Esophagus muscularis mucosa (tissue), 4 donors: Measurements from ENCODE around the gene TXNRD2. TPM values are rescaled to one million over a fixed set of nuclear protein-coding genes. Genes with fewer than 3 reads are reported as not detected.
"Not testable (repeated sequence)": the region's sequence is repeated elsewhere in the genome, so short reads cannot be mapped to it uniquely, and the experiment has no call there.

Experiments used
- DNase-seq: peaks from one replicate; pipeline ENCODE4 v3.0.0-alpha.2; 2017; ENCODE audit errors: extremely low spot score
- H3K27ac ChIP-seq, 4 donors: fragments of 200-600 bp; sonication (generic); replicated peaks in 1 of 4; 1 replicate in 3 of 4; 2 replicates in 1 of 4; pipeline ENCODE4 v1.5.1; 2016 to 2019; ENCODE audit warnings: mild to moderate bottlenecking in 1 of 4
- H3K27me3 ChIP-seq, 4 donors: fragments of 200-600 bp; sonication (generic); one replicate each; pipeline versions ENCODE4 v1.5.1 to v1.6.0; 2016 to 2019
- H3K36me3 ChIP-seq, 4 donors: fragments of 200-600 bp; sonication (generic); one replicate each; pipeline ENCODE4 v1.5.1; 2016 to 2019
- H3K4me1 ChIP-seq, 4 donors: fragments of 200-600 bp; sonication (generic); one replicate each; pipeline ENCODE4 v1.5.1; 2016 to 2019
- H3K4me3 ChIP-seq, 4 donors: fragments of 200-600 bp; sonication (generic); 1 replicate in 2 of 4; 2 replicates in 2 of 4; pipeline ENCODE4 v1.5.1; 2016 to 2019; ENCODE audit warnings: mild to moderate bottlenecking in 4 of 4, moderate library complexity in 1 of 4
- H3K9me3 ChIP-seq, 4 donors: fragments of 200-600 bp; sonication (generic); 1 replicate in 3 of 4; 2 replicates in 1 of 4; pipeline ENCODE4 v1.5.1; 2016 to 2019
- CTCF ChIP-seq, 3 experiments: fragments of 200-600 bp in 2 of 3; fragments of 450-650 bp in 1 of 3; sonication (generic) in 2 of 3; IDR thresholded peaks; one replicate each; pipeline ENCODE4 v1.5.1; 2017 to 2019; ENCODE audit warnings: antibody characterized with exemption in 3 of 3, mild to moderate bottlenecking in 2 of 3, moderate library complexity in 1 of 3
- EP300 ChIP-seq: sonication (generic); formaldehyde crosslinking; IDR thresholded peaks from one replicate; pipeline ENCODE4 v1.6.1; 2017; ENCODE audit warnings: antibody characterized with exemption
- POLR2A ChIP-seq: fragments of 450-650 bp; IDR thresholded peaks from one replicate; pipeline ENCODE4 v1.6.1; 2017; ENCODE audit warnings: antibody characterized with exemption, moderate library complexity, mild to moderate bottlenecking, low read depth
- POLR2AphosphoS5 ChIP-seq, 2 donors: sonication (generic); formaldehyde crosslinking; IDR thresholded peaks; one replicate each; pipeline ENCODE4 v1.6.1; 2017; ENCODE audit warnings: antibody characterized with exemption in 2 of 2
- WGBS: methylation state at CpG from one replicate; pipeline ENCODE4 v1.1.5; 2018; 5-methylcytosine and 5-hydroxymethylcytosine counted together
- intact Hi-C: fragments of 100-400 bp; cut with DNase I; formaldehyde crosslinking; loops from one replicate; pipeline ENCODE4 v1.15.1; 2023
- total RNA-seq, 4 donors: library from RNA; depleted of rRNA; stranded (reverse); fragments of >200 nt; gene quantifications; one replicate each; pipeline versions ENCODE4 v1.1.0 to v1.2.1, GENCODE V29; 2016

The TXNRD2 gene
- total RNA-seq, 4 donors from 2014 or later = 12.9 to 27.2 (median 23.9) TPM

- WGBS = 75% methylated on average over 13 of the region's 20 CpGs
- no peaks in the 10 kb centered on the region for H3K27me3 ChIP-seq
- H3K4me1 ChIP-seq = peaks cover 0 to 5% (median 2%) of the 10 kb centered on the region in 4 donors
- H3K4me3 ChIP-seq = no peak overlapping the region
- peaks cover 60 to 88% (median 73%) of the 10 kb centered on the region in 4 donors for H3K36me3 ChIP-seq
- DNase-seq = no peak
- intact Hi-C loops = no loop called here
- TF ChIP-seq CTCF (IDR thresholded peaks at IDR 0.05) (no peak), POLR2A (no peak), EP300 (no peak), POLR2AphosphoS5 (IDR thresholded peaks at IDR 0.05) (no peak)
- no peak overlapping the region for H3K27ac ChIP-seq
- H3K9me3 ChIP-seq = no peaks in the 10 kb centered on the region
These were observed 29.2 kb downstream of the TXNRD2 start for GRCh38 chr22:19912271-19912999.

GRCh38 chr22:19911540-19912270 lies 29.9 kb downstream of the TXNRD2 start:
- Histone ChIP-seq H3K4me1 (peaks cover 0 to 5% (median 2%) of the 10 kb centered on the region in 4 donors), H3K27me3 (no peaks in the 10 kb centered on the region), H3K9me3 (no peaks in the 10 kb centered on the region), H3K36me3 (peaks cover 54 to 88% (median 66%) of the 10 kb centered on the region in 4 donors), H3K27ac (no peak overlapping the region), H3K4me3 (no peak overlapping the region)
- TF ChIP-seq POLR2A = no peak
- TF ChIP-seq EP300 = no peak
- no peak for TF ChIP-seq CTCF (IDR thresholded peaks at IDR 0.05)
- TF ChIP-seq POLR2AphosphoS5 (IDR thresholded peaks at IDR 0.05) = no peak
- no peak for DNase-seq
- intact Hi-C loops = no loop called here
- 94% methylated on average over 9 of the region's 12 CpGs for WGBS

- intact Hi-C loops = loop anchor here (1.0 kb wide), 1 partner anchor 179 kb away; no protein-coding TSS in a partner anchor
- H3K27ac ChIP-seq = no peak overlapping the region
- H3K4me1 ChIP-seq = peaks cover 0 to 5% (median 2%) of the 10 kb centered on the region in 4 donors
- H3K9me3 ChIP-seq = no peaks in the 10 kb centered on the region
- no peak overlapping the region for H3K4me3 ChIP-seq
- no peak for DNase-seq
- H3K36me3 ChIP-seq = peaks cover 47 to 88% (median 60%) of the 10 kb centered on the region in 4 donors
- H3K27me3 ChIP-seq = no peaks in the 10 kb centered on the region
- 40% methylated on average over 3 of the region's 4 CpGs for WGBS
- TF ChIP-seq POLR2AphosphoS5 (IDR thresholded peaks at IDR 0.05) = no peak
- TF ChIP-seq POLR2A = no peak
These were observed 31.4 kb downstream of the TXNRD2 start for GRCh38 chr22:19910180-19910744.

GRCh38 chr22:19909350-19910179 lies 32.1 kb downstream of the TXNRD2 start:
- H3K27ac ChIP-seq = no peak overlapping the region
- intact Hi-C loops = loop anchor here (1.0 kb wide), 1 partner anchor 178 kb away; no protein-coding TSS in a partner anchor
- peak; percentile 94 for DNase-seq
- WGBS = 30% methylated on average over 6 of the region's 6 CpGs
- H3K27me3 ChIP-seq = no peaks in the 10 kb centered on the region
- peaks cover 0 to 5% (median 2%) of the 10 kb centered on the region in 4 donors for H3K4me1 ChIP-seq
- TF ChIP-seq EP300 (no peak), CTCF (IDR thresholded peaks at IDR 0.05) (peak; percentile 85 to 89 (median 86)), POLR2AphosphoS5 (IDR thresholded peaks at IDR 0.05) (peak in 1 of 2 donors; percentile 26), POLR2A (no peak)
- H3K9me3 ChIP-seq = no peaks in the 10 kb centered on the region
- H3K4me3 ChIP-seq = no peak overlapping the region
- peaks cover 41 to 88% (median 58%) of the 10 kb centered on the region in 4 donors for H3K36me3 ChIP-seq

- H3K27me3 ChIP-seq, intact Hi-C loops, H3K4me3 ChIP-seq, H3K9me3 ChIP-seq, H3K27ac ChIP-seq, DNase-seq, H3K4me1 ChIP-seq: not testable (repeated sequence)
- peaks cover 30 to 88% (median 47%) of the 10 kb centered on the region in 4 donors for H3K36me3 ChIP-seq
- 97% methylated on average over 7 of the region's 16 CpGs for WGBS
These were observed 33.7 kb downstream of the TXNRD2 start for GRCh38 chr22:19907902-19908301.

GRCh38 chr22:19906864-19907263 lies 34.8 kb downstream of the TXNRD2 start:
- H3K36me3 ChIP-seq = peaks cover 23 to 86% (median 46%) of the 10 kb centered on the region in 4 donors
- H3K27me3 ChIP-seq, intact Hi-C loops, H3K9me3 ChIP-seq, H3K27ac ChIP-seq, DNase-seq, H3K4me3 ChIP-seq, H3K4me1 ChIP-seq: not testable (repeated sequence)
- 89% methylated on average over 25 of the region's 25 CpGs for WGBS
